ENCODE measurements around the gene EXOC7. TPM values are rescaled to one million over a fixed set of nuclear protein-coding genes. Genes with fewer than 3 reads are reported as not detected.

EXOC7 gene
- total RNA-seq, 2 donors from 2014 or later: 88.0 to 95.0 TPM

DNA sequence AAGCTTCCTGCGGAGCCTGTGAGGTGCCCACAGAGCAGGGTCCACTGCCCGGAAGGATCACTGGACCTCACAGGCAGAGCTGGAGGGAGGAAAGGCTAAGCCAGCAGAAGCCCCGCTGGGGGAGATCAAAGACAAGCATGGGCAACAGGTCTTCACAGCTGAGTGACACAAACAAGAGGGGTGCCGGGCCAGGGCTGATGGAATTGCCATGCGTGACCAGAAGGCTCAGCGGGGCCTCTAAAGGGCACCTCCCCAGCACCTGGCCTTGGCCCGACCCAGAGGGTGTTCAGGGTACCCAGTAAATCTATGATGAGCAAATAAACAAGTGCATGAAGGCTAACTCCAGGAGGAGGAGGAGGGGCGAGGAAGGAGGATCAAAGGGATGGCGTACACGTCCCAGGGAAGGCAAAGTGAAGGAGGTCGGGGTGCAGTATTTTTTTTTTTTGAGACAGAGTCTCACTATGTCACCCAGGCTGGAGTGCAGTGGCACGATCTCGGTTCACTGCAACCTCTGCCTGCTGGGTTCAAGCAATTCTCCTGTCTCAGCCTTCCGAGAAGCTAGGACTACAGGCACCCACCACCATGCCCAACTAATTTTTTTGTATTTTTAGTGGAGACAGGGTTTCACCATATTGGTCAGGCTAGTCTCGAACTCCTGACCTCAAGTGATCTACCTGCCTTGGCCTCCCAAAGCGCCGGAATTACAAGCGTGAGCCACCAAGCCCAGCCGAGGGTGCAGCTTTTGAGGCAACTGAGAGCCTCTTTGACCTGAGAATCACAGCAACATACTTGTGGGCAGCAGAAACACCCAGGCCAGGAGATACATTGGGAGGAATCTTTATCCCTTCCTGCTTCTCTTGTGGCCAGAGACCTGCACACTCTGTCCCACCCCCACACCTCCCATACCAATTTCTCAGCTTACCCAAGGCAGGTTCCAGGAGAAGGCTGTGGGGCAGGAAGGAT lies 16.1 kb upstream of the EXOC7 start:
- Histone ChIP-seq H3K4me1 (no peaks in the 10 kb centered on the region), H3K27ac (no peak overlapping the region), H3K4me3 (no peak overlapping the region), H3K9me3 (no peaks in the 10 kb centered on the region), H3K9ac (ENCODE audit: low read depth in 2 of 2, low read length in 2 of 2) (no peak overlapping the region), H3K27me3 (no peaks in the 10 kb centered on the region), H3K36me3 (no peaks in the 10 kb centered on the region)
- TF ChIP-seq, protein P1, sequence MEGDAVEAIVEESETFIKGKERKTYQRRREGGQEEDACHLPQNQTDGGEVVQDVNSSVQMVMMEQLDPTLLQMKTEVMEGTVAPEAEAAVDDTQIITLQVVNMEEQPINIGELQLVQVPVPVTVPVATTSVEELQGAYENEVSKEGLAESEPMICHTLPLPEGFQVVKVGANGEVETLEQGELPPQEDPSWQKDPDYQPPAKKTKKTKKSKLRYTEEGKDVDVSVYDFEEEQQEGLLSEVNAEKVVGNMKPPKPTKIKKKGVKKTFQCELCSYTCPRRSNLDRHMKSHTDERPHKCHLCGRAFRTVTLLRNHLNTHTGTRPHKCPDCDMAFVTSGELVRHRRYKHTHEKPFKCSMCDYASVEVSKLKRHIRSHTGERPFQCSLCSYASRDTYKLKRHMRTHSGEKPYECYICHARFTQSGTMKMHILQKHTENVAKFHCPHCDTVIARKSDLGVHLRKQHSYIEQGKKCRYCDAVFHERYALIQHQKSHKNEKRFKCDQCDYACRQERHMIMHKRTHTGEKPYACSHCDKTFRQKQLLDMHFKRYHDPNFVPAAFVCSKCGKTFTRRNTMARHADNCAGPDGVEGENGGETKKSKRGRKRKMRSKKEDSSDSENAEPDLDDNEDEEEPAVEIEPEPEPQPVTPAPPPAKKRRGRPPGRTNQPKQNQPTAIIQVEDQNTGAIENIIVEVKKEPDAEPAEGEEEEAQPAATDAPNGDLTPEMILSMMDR (IDR thresholded peaks at IDR 0.05): no peak
- intact Hi-C loops (cut with DNase I): loop anchor here (2.0 to 5.0 kb wide), 2 partner anchors 63 to 161 kb away; no protein-coding TSS in a partner anchor
- DNase-seq: no peak

DNA sequence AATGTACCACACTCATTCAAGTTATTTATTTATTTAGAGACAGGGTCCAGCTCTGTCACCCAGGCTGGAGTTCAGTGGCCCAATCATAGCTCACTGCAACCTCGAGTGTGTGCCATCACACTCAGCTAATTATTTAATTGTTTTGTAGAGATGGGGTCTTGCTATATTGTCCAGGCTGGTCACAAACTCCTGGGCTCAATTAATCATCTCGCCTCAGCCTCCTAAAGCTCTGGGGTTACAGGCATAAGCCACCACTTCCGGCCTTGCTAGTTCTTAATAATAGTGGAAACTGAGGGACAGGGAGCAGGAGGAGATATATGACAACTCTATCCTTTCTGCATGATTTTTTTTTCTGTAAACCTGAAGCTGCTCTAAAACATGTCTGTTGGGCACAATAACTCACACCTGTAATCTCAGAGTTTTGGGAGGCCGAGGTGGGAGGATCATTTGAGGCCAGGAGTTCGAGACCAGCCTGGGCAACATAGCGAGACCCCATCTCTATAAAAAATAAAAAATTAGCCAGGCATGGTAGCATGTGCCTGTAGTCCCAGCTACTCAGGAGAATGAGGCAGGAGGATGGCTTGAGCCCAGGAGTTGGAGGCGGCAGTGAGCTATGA lies 11.7 kb upstream of the EXOC7 start:
- Histone ChIP-seq H3K4me1 (no peaks in the 10 kb centered on the region), H3K9ac (ENCODE audit: low read depth in 2 of 2, low read length in 2 of 2) (no peak overlapping the region), H3K9me3 (no peaks in the 10 kb centered on the region), H3K36me3 (no peaks in the 10 kb centered on the region), H3K27me3 (no peaks in the 10 kb centered on the region), H3K27ac (no peak overlapping the region), H3K4me3 (no peak overlapping the region)
- intact Hi-C loops (cut with DNase I): no loop called here
- no peak for DNase-seq
- TF ChIP-seq, protein P1 (IDR thresholded peaks at IDR 0.05): no peak

DNA sequence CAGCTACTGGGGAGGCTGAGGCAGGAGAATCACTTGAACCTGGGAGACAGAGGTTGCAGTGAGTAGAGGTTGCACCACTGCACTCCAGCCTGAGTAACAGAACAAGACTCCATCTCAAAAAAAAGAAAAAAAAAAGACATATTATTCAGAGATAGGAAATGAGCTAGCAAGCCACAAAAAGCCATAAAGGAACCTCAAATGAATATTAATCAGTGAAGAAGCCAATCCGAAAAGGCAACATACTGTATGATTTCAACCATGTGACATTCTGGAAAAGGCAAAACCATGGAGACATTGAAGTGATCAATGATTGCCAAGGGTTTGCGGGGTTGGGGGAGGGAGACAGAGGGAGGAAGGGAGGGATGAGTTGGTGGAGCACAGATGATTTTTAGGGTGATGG lies 8.4 kb upstream of the EXOC7 start:
- H3K4me1 ChIP-seq: no peaks in the 10 kb centered on the region
- no peak overlapping the region for H3K9ac ChIP-seq (ENCODE audit: low read depth in 2 of 2, low read length in 2 of 2)
- H3K36me3 ChIP-seq: no peaks in the 10 kb centered on the region
- no peaks in the 10 kb centered on the region for H3K27me3 ChIP-seq
- no peak for DNase-seq
- intact Hi-C loops (cut with DNase I): no loop called here
- no peak overlapping the region for H3K27ac ChIP-seq
- TF ChIP-seq, protein P1 (IDR thresholded peaks at IDR 0.05): no peak
- H3K4me3 ChIP-seq: no peak overlapping the region
- H3K9me3 ChIP-seq: no peaks in the 10 kb centered on the region

DNA sequence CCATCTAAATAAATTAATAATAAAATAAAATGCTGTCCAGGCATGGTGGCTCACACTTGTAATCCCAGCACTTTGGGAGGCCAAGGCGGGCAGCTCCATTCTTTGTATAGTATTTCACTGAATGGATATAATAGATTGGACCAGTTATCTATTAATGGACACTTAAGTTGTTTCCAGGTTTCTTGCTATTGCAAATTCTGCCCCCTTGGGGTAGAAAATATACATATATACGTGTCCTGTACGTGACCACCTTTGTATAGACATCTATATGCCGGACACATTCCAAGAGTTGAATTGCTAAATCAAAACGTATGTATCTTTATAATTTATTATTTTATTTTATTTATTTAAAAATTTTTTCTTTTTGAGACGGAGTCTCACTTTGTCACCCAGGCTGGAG lies 3.9 kb upstream of the EXOC7 start:
- TF ChIP-seq, protein P1 (IDR thresholded peaks at IDR 0.05): no peak
- intact Hi-C loops (cut with DNase I): no loop called here
- Histone ChIP-seq H3K4me1 (peaks cover 5% of the 10 kb centered on the region), H3K9me3 (no peaks in the 10 kb centered on the region), H3K36me3 (no peaks in the 10 kb centered on the region), H3K4me3 (no peak overlapping the region), H3K9ac (ENCODE audit: low read depth in 2 of 2, low read length in 2 of 2) (no peak overlapping the region), H3K27me3 (no peaks in the 10 kb centered on the region), H3K27ac (no peak overlapping the region)
- no peak for DNase-seq

DNA sequence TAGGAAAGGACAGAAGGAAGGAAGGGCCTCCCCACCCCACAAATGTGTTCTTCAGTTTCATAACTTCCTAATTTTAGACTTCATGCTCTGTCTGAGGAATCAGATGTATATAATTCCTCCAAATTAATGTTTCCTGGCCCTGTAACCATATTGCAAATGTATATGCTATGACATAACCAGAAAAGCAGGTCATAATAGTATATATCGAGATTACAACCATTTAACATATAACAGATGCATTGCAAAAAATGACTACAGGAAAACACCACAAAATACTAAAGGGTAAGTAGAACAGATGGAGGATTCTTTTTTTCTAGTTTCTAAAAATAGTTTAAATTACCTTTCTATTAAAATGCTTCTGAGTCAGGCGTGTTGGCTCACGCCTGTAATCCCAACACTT lies 3.1 kb upstream of the EXOC7 start:
- H3K4me1 ChIP-seq: peaks cover 8% of the 10 kb centered on the region
- DNase-seq: no peak
- H3K9ac ChIP-seq (ENCODE audit: low read depth in 2 of 2, low read length in 2 of 2): no peak overlapping the region
- TF ChIP-seq, protein P1 (IDR thresholded peaks at IDR 0.05): no peak
- H3K36me3 ChIP-seq: no peaks in the 10 kb centered on the region
- H3K27ac ChIP-seq: no peak overlapping the region
- H3K27me3 ChIP-seq: no peaks in the 10 kb centered on the region
- no peaks in the 10 kb centered on the region for H3K9me3 ChIP-seq
- H3K4me3 ChIP-seq: no peak overlapping the region
- intact Hi-C loops (cut with DNase I): no loop called here
